Stimulated activated CD4-positive, alpha-beta T cell treated with anti-CD3 and anti-CD28 coated beads, Interleukin-4, amount 100 ng/mL, for 4 hours (primary cell): ENCODE results near the gene RNF220.

Experiments used
- DNase-seq, 2 experiments: peaks; one replicate each; pipeline ENCODE4 v3.0.0-alpha.2; 2020

RNF220 gene

DNA sequence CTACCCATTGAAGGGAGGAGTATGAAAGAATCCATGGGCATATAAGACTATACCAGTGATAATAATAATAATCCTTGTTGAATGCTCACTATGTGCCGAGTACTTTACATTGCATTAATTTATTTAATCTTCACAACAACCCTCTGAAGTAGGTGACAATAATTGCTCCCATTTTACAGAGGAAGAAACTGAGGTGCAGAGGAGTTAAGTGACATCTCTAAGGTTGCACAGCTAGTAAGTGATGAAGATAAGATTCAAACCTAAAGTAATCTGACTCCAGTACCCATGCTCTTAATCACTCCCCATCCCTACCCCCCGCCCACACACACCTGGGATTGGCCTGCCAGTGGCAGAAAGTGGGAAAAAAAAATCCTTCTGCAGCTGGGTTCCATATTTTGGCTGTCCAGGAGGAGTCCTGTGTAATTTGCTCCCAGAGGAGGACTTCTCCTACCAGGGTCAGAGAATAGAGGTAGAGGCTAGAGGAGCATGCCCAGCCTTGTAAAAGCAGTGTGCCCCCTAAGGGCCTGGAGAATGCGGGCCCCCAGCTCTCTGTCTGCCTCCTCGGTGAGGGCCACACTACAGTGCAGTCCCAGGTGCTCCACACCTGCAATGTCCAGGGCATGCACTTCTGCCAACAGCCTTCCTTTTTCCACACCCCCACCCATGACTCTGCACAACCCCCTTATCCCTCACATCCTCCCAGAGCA is 211.4 kb downstream of the RNF220 start:
- no peak for DNase-seq

DNA sequence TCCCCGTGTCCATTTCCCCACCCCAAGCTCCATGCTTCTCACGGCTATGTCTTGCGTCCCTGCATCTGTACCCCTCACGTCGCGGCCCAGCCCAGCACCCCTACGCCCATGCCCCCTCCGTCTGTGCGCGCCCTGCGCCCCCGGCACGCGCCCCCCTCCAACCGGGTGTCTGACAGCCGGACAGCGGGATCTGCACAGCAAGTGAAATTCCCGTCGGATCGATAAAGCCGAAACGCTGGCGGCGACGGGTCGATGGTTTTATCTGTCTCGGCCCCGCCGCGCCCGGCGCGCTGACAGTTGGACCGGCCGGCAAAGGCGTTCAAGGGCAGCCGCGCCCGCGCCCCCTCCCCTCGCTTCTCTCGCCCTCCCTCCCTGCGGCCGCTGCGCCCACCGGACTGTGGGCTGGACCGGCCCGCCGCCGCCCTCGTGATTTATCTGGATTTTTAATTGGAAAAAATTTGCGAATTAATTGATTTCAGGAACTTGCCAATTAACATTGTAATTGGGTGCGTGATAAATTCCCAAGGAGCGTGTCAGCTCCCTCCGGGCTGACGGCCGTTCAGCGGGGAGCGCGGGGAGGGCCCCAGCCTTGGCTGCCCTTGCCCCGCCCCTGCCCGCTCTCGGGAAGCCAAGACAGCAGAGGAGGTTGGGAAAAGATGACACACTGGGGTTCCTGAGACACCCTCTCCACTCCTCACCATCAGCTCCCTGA is 212.1 kb downstream of the RNF220 start:
- DNase-seq = no peak

DNA sequence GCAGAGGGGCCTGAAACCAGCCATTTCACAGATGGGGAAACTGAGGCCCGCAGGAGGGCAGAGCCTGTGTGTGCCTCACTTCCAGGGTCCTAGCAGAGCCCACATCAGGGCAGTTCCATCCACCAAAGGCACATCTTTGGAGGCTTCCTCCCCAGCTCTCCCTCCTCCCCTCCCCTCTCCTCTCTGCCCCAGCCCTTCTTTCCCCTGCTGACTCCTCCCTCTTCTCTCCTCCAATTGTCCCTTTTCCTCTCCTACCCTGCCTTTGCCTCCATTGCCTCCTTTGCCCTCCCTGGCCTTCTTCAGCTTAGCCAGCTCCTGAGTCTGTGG is 212.6 kb downstream of the RNF220 start:
- DNase-seq = no peak

DNA sequence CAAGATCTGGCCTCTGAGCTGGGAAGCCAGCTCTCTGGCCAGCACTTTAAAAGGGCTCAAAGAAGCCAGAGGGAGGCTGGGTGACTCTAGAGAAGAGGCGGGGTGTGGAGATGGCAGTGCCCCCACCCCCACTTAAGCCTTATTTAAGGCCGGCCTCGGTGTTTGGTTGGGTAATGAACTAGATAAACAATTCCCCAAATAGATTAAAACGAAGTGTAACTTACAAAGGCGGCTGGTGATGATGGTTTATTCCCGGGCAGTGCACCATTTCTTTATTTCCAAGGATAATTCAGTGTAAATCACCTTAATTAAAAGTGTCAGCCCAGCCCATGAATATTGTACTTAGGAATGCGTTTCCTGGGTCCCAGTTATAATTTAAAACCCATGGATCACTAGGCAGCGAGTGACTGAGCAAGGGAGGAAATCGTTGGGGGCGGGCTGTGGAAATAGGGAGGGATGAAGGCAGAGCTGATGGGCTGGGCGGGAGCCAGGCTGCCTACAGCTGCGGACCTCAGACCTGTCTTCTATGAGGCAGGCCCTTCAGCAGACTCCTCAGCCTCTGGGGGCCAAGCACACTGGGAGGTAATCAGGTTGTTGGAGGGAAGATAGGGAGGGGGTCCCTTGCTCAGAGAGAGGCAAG is 214.3 kb downstream of the RNF220 start:
- no peak for DNase-seq

GRCh38 chr1:44620072-44620471 is 215.0 kb downstream of the RNF220 start:
- DNase-seq = no peak

- DNase-seq = no peak
Measured at GRCh38 chr1:44621841-44622286, 216.8 kb downstream of the RNF220 start.

DNA sequence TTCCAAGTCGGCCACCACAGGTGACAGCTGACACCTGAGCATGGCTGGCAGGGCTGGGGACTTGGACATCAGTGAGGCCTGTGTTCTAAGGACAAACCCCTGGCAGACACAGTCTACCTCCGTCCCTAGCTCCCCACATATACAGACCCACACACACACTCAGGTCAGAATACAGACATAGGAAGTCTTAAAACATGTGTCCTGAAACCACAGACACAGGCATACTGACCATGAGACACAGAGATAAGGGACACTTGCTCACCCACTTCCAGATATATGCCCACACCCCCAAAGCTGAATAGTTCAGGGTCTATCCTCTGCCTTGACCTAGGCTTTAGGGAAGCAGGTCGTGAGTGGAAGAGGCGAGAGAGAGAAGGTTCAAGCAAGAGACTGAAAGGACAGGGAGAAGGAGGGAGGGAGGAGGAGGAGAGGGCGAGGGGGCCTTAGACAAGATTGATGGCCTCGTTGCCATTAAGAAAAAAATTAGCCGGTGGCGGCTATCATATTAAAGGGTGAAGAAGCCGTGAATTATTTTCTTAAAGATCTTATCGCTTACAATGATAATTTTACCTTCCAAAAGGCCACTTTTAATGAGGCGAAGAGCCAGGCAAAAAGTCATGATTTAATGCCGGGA is 219.3 kb downstream of the RNF220 start:
- no peak for DNase-seq

DNA sequence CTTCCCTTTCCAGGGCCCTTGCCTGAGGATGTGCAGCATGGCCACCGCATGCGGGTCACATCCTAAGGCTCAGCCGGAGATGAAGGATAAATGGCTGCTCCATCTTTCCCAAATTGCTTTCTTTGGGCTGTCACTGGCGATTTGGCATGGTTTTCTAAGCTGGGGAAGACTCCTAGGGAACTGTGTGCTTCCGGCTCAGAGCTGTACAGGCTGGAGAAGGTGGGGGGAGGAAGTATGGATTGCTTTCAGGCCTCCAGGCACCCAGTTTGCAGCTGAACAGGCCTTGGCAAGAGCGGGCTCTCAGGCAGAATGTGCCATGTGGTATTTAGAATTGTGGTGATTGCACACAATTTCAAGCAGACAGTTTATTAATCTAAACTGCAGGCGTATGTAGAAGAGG is 220.3 kb downstream of the RNF220 start:
- no peak for DNase-seq

- no peak for DNase-seq
Measured at GRCh38 chr1:44628962-44629756, 224.1 kb downstream of the RNF220 start.

DNA sequence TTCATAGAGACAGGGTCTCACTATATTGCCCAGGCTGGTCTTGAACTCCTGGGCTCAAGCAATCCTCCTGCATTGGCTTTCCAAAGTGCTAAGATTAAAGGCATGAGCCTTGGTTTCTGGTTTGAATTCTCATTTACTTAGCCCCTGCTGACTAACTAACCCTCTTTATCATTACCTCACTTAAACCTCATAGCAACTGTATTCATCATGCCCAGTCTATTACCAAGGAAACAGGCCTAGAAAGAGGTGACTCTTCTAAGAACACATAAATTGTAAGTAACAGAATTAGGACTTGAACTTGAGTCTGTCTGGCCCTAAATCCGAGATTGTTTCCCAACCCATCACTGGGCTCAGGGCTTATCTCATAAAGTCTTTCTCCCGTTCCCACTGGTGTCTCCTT is 225.1 kb downstream of the RNF220 start:
- no peak for DNase-seq

DNA sequence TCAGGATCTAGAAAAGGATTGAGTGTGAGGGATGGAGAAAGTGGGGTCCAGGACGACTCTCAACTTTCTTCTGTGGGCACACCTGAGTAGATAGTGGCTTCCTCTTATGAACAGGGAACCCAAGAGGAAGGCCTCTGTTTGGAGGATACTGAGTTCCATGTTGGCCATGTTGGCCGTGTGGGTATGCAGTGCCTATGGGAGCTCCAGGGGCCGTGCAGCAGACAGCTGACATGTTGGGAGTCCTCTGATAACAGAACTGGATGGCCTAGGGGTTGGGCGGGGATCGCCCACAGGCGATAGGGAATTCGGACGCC is 226.2 kb downstream of the RNF220 start:
- DNase-seq = no peak

DNA sequence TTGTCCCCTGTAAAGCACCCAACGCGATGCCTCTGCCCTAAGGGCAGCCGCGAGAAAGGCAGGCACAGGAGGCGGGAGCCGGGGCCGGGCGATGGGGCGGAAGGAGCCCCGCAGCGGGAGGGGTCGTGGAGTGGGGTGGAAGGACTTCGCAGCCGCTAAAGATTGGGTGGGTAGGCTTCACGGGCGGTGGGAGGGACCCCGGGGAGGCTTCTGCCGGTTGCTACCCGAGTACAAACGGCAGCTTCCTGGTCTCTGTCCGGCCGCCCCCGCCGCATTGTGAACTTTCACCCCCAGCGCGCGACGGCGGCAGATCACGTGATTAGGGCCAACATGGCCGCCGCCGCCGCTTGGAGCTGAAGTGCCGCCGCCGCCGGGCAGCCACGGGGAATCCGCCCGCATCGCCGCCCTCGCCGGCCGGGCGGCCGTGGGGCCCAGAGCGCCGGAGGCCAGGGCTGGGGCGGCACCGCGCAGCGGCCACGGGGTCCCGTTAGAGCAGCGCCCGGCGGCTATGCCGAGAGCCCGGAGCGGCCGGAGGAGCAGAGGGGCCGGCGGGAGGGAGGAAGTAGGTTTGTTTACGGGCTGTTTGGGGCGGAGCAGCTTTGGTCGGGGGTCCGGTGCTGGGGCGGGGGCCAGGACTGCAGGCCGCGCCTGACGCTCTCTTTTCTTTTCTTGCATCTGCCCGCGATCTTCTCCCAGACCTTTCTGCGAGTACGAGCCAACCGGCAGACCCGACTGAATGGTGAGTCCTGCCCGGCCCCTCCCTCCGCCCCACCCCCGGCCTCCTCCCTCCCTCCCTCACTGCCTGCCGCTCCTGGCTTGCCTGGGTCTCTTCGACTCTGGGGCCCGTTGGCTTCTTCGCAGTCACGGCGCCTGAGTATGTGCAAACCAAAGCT is 226.8 kb downstream of the RNF220 start:
- peak; percentile 91 to 92 for DNase-seq

GRCh38 chr1:44632598-44632997 is 227.5 kb downstream of the RNF220 start:
- no peak for DNase-seq

- DNase-seq = no peak
Measured at GRCh38 chr1:44634606-44635189, 229.6 kb downstream of the RNF220 start.

GRCh38 chr1:44635439-44635838 is 230.4 kb downstream of the RNF220 start:
- no peak for DNase-seq

DNA sequence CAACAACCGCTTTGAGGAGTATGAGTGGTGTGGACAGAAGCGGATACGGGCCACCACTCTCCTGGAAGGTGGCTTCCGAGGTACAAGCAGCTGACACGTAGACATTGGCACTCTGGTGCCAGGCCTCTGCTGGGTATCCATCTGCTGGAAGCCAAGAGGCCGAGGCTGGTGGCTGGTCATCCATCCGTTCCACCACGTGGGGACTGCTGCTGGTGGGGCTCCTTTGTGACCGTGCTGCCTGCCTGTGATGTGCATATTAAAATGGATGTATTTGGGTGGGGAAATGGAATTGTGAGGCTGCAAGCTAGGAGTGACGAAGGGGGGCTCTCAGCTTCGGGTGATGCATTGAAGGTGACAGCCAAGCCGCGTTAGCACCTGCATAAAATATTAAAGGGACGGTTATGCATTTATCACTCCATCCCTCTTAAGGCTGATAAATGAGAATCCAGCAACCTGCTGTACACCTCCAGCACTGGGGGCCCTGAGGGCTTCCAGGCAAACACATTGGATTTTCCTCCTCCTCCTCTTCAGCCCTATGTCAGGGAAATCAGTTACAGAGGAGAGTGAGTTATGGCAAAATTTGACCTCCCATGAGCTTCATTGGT is 231.1 kb downstream of the RNF220 start:
- no peak for DNase-seq

GRCh38 chr1:44636688-44637598 is 231.9 kb downstream of the RNF220 start:
- DNase-seq = no peak

DNA sequence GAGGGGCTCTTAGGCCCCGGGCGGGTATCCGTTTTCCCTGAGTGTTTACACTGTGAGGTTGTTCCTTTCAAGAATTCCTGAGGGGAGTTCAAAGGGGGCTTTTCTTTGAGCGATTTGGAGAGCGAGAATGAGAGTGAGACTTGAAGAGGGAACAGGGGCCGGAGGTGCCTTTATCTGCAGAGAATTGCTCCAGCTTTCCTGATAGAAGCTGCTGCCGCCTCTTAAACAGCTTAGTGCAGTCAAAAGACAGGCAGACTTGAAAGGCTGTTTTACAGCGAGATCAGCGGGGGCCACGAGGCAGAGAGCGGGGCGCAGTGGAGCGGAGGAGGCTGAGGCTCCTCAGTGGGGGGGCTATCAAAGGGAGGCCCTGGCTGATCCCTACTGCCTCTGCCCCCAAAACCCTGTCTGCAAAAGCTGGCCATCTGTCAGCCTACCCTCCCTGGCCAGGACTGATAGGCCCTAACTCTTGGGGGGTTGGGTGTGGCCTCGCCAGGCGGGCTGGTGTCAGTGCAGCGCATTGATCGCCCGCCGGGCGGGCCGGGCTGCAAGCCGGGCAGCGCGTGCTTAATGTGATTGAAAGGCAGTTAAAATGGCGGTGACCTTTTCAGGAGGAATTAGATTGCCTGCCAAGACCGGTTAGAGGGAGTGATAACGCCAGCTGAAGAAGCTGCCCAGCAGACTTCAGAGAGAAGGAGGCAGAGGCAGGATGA is 232.8 kb downstream of the RNF220 start:
- DNase-seq = no peak

DNA sequence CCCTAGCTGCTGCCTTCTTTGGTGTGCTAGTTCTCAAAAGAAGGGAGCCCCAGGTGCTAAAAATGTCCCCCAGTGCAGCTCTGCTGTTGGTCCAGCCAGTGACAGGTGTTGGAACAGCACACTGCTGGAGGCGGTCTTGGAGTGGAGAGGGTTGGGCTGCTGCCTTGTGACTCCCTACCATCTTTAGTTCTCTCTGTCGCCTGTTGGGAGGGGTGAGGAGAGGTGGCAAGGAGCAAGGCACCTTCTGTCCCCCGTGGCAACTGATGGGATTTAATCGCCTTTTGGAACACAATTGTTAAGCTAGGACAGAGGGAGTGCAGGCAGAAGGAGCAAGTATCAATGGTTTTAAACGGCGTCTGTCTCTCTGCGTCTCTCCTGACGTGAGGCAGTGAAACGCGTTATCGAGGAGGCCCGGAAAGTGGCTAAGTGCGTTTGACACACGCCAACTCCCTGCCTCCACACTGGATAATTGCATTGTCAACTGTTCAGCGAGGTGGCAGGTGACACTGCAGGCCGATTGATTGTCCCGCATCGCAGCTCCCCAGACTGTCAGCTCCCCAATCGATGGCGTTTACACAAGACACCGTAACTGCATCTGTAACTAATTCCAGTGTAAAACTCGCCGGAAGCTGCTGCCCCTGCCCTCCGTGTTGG is 235.3 kb downstream of the RNF220 start:
- DNase-seq = no peak
